Hepatocyte (in vitro differentiated cells): ENCODE measurements around the gene MS4A13. TPM values are rescaled to one million over a fixed set of nuclear protein-coding genes. Genes with fewer than 3 reads are reported as not detected.
A peak's percentile ranks its signal among the peaks of the same experiment; 100 is the strongest.

Experiments
- DNase-seq: peaks from one replicate; pipeline ENCODE4 v3.0.0-alpha.2; 2016; ENCODE audit warnings: low spot score
- H2AFZ ChIP-seq: fragments of 200-600 bp; sonication (generic); 2 replicates; pipeline ENCODE4 v1.6.0; 2016; ENCODE audit warnings: antibody characterized with exemption, mild to moderate bottlenecking
- H3K27ac ChIP-seq: fragments of 200-600 bp; sonication (generic); 2 replicates; pipeline ENCODE4 v1.5.1; 2016; ENCODE audit warnings: mild to moderate bottlenecking
- H3K27me3 ChIP-seq: fragments of 200-600 bp; sonication (generic); 2 replicates; pipeline ENCODE4 v1.6.1; 2016
- H3K36me3 ChIP-seq: fragments of 200-600 bp; sonication (generic); replicated peaks from 2 replicates; pipeline ENCODE4 v1.5.1; 2016; ENCODE audit warnings: low read depth; ENCODE audit not compliant: insufficient read depth
- H3K4me1 ChIP-seq: fragments of 200-600 bp; sonication (generic); 2 replicates; pipeline ENCODE4 v1.5.1; 2016; ENCODE audit warnings: mild to moderate bottlenecking, moderate library complexity; ENCODE audit not compliant: insufficient read depth
- H3K4me2 ChIP-seq: fragments of 200-600 bp; sonication (generic); 2 replicates; pipeline ENCODE4 v1.6.0; 2016
- H3K4me3 ChIP-seq: fragments of 200-600 bp; sonication (generic); 2 replicates; pipeline ENCODE4 v1.5.1; 2016; ENCODE audit warnings: mild to moderate bottlenecking
- H3K79me2 ChIP-seq: fragments of 200-600 bp; sonication (generic); 2 replicates; pipeline ENCODE4 v1.6.0; 2017; ENCODE audit warnings: mild to moderate bottlenecking
- H3K9me2 ChIP-seq: fragments of 200-600 bp; sonication (generic); replicated peaks from 2 replicates; pipeline ENCODE4 v1.6.0; 2017; ENCODE audit warnings: mild to moderate bottlenecking; ENCODE audit not compliant: insufficient read depth
- H3K9me3 ChIP-seq: fragments of 200-600 bp; sonication (generic); 2 replicates; pipeline ENCODE4 v1.5.1; 2016; ENCODE audit warnings: low read depth, mild to moderate bottlenecking
- H4K20me1 ChIP-seq: fragments of 200-600 bp; sonication (generic); 2 replicates; pipeline ENCODE4 v1.6.0; 2016; ENCODE audit warnings: mild to moderate bottlenecking; ENCODE audit not compliant: insufficient read depth, poor library complexity, severe bottlenecking
- CTCF ChIP-seq: fragments of 200-600 bp; sonication (generic); IDR thresholded peaks from 2 replicates; pipeline ENCODE4 v1.5.1; 2016; ENCODE audit warnings: antibody characterized with exemption, mild to moderate bottlenecking; ENCODE audit not compliant: poor library complexity
- EZH2 ChIP-seq: fragments of 200-600 bp; sonication (generic); IDR thresholded peaks from 2 replicates; pipeline ENCODE4 v1.6.1; 2016; ENCODE audit warnings: antibody characterized with exemption, mild to moderate bottlenecking, borderline replicate concordance
- EZH2phosphoT487 ChIP-seq: fragments of 200-600 bp; sonication (generic); IDR thresholded peaks from one replicate; pipeline ENCODE4 v1.6.1; 2018; ENCODE audit warnings: antibody characterized with exemption, mild to moderate bottlenecking, low read depth, moderate library complexity; ENCODE audit not compliant: unreplicated experiment, severe bottlenecking
- WGBS: methylation state at CpG from one replicate; pipeline ENCODE4 v1.1.6; 2016; ENCODE audit warnings: low lambda C conversion rate; ENCODE audit errors: missing lambda C conversion rate; 5-methylcytosine and 5-hydroxymethylcytosine counted together
- polyA plus RNA-seq: library from polyadenylated mRNA; unstranded; fragments of >200 nt; fragmentation: Nextera tagmentation; extraction: Ambion mirVana; gene quantifications from 2 replicates; pipeline ENCODE4 v1.2.1, GENCODE V29; 2016
- total RNA-seq: library from RNA; depleted of rRNA; stranded (reverse); fragments of >200 nt; gene quantifications from 2 replicates; pipeline ENCODE4 v1.2.3, GENCODE V29; 2014

Gene MS4A13
- total and polyA plus RNA-seq, 2 experiments from 2014 or later, result not detected

DNA sequence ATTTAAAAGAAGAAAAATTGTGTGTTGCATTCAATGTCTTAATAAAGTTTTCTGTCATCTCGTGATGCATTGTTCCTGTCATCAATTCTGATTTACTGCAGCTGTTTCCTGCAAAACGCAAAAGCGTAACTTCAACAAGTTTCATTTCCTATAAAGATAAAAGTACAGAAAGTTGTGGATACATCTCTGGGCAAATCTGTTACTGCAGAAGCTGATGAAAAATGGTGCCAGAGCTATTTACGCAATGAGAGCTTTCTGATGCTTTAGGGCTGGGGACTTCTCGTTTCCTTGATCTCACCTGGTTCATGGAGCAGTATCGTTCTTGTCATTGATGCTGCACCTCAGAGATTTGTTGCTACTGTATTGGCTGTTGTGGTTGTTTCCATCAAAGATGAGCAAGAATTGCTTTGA is 38.2 kb upstream of the MS4A13 start:
- no peak overlapping the region for H3K27ac ChIP-seq
- no peaks in the 10 kb centered on the region for H3K4me1 ChIP-seq
- H3K4me3 ChIP-seq, result no peak overlapping the region
- H4K20me1 ChIP-seq, result no peaks in the 10 kb centered on the region
- no peak overlapping the region for H3K4me2 ChIP-seq
- no peaks in the 10 kb centered on the region for H3K27me3 ChIP-seq
- WGBS, result 87% methylated on average over 6 of the region's 6 CpGs
- H3K36me3 ChIP-seq, result no peaks in the 10 kb centered on the region
- H3K9me3 ChIP-seq, result no peaks in the 10 kb centered on the region
- DNase-seq, result no peak
- H3K79me2 ChIP-seq, result no peaks in the 10 kb centered on the region
- TF ChIP-seq EZH2phosphoT487, result no peak
- no peak overlapping the region for H2AFZ ChIP-seq
- H3K9me2 ChIP-seq, result no peaks in the 10 kb centered on the region

GRCh38 chr11:60482361-60482760 is 32.8 kb upstream of the MS4A13 start:
- no peaks in the 10 kb centered on the region for H3K4me1 ChIP-seq
- no peak for DNase-seq
- H3K27ac ChIP-seq, result no peak overlapping the region
- H3K36me3 ChIP-seq, result no peaks in the 10 kb centered on the region
- no peak overlapping the region for H3K4me3 ChIP-seq
- H3K9me2 ChIP-seq, result no peaks in the 10 kb centered on the region
- no peaks in the 10 kb centered on the region for H4K20me1 ChIP-seq
- no peaks in the 10 kb centered on the region for H3K27me3 ChIP-seq
- no peak for TF ChIP-seq CTCF
- TF ChIP-seq EZH2, result no peak
- TF ChIP-seq EZH2phosphoT487, result no peak
- no peaks in the 10 kb centered on the region for H3K9me3 ChIP-seq
- H2AFZ ChIP-seq, result no peak overlapping the region
- no peak overlapping the region for H3K4me2 ChIP-seq
- no peaks in the 10 kb centered on the region for H3K79me2 ChIP-seq
- 59% methylated on average over 2 of the region's 2 CpGs for WGBS

GRCh38 chr11:60485987-60486386 is 29.2 kb upstream of the MS4A13 start:
- H4K20me1 ChIP-seq, result no peaks in the 10 kb centered on the region
- no peak overlapping the region for H3K27ac ChIP-seq
- H3K79me2 ChIP-seq, result no peaks in the 10 kb centered on the region
- H3K9me3 ChIP-seq, result no peaks in the 10 kb centered on the region
- H2AFZ ChIP-seq, result no peak overlapping the region
- H3K4me3 ChIP-seq, result no peak overlapping the region
- 32% methylated on average over 5 of the region's 5 CpGs for WGBS
- DNase-seq, result peak; percentile 51
- no peaks in the 10 kb centered on the region for H3K36me3 ChIP-seq
- no peak for TF ChIP-seq EZH2
- peak; percentile 44 for TF ChIP-seq CTCF
- TF ChIP-seq EZH2phosphoT487, result no peak
- H3K9me2 ChIP-seq, result no peaks in the 10 kb centered on the region
- no peaks in the 10 kb centered on the region for H3K4me1 ChIP-seq
- no peaks in the 10 kb centered on the region for H3K27me3 ChIP-seq
- H3K4me2 ChIP-seq, result no peak overlapping the region

DNA sequence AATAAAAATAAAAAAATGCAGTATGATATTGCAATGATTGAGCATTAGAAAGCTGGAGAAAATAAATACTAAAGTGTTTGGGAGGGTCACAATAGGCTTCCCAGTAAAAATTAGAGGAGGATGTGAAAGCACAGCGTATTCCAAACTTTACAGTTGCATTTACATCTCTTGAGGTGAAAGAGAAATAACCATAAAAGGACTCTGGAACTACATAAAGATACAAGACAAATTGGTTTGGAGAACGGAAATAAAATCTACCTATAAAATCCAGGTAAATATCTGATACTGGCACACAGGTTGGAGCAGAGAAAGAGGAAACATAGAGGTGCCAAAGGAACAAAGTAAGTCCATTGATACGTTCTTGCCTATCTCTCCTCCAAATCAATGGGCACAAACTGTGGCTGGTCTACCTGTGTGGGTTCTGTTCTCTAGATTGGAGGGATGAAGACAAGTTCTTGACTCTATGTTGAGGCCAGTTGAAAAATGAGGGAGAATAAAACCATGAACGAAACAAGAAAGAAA is 22.6 kb upstream of the MS4A13 start, which contains the start of gene MS4A12:
MS4A12 (plus strand) TSS at position 291 of the 522 bp plus-strand sequence. CDS start 4,541 bp downstream, outside the sequence.
- H3K27me3 ChIP-seq, result no peaks in the 10 kb centered on the region
- 72% methylated on average over 4 of the region's 4 CpGs for WGBS
- no peaks in the 10 kb centered on the region for H3K9me3 ChIP-seq
- H3K4me2 ChIP-seq, result no peak within 1 kb of the TSS
- no peaks in the 10 kb centered on the region for H3K79me2 ChIP-seq
- no peaks in the 10 kb centered on the region for H3K36me3 ChIP-seq
- no peak within 1 kb of the TSS for H3K4me3 ChIP-seq
- TF ChIP-seq EZH2phosphoT487, result no peak
- no peak for DNase-seq
- no peaks in the 10 kb centered on the region for H3K4me1 ChIP-seq
- no peak within 1 kb of the TSS for H3K27ac ChIP-seq
- H2AFZ ChIP-seq, result no peak within 1 kb of the TSS
- H3K9me2 ChIP-seq, result no peaks in the 10 kb centered on the region
- H4K20me1 ChIP-seq, result no peaks in the 10 kb centered on the region
